Mesendoderm (in vitro differentiated cells): ENCODE data around the gene TBX15.
A peak's percentile ranks its signal among the peaks of the same experiment; 100 is the strongest.

Experiments
- DNase-seq: peaks from one replicate; pipeline ENCODE4 v3.0.0; 2013
- H2AK5ac ChIP-seq: 2 replicates; pipeline ENCODE4 v1.6.1; 2013; ENCODE audit warnings: low read length, inconsistent platforms
- H2BK120ac ChIP-seq: 2 replicates; pipeline ENCODE4 v1.6.1; 2013; ENCODE audit warnings: low read depth, mild to moderate bottlenecking, low read length, moderate library complexity, mixed read lengths
- H2BK15ac ChIP-seq: replicated peaks from 2 replicates; pipeline ENCODE4 v1.6.1; 2013; ENCODE audit warnings: low read depth, mild to moderate bottlenecking, moderate library complexity
- H2BK5ac ChIP-seq: 2 replicates; pipeline ENCODE4 v1.6.1; 2013; ENCODE audit warnings: low read length, inconsistent platforms
- H3K18ac ChIP-seq: 2 replicates; pipeline ENCODE4 v1.6.1; 2013; ENCODE audit warnings: mild to moderate bottlenecking, low read length, mixed read lengths
- H3K23ac ChIP-seq: one replicate; pipeline ENCODE4 v1.6.1; 2013; ENCODE audit warnings: low read length
- H3K27ac ChIP-seq: 2 replicates; pipeline ENCODE4 v1.5.1; 2013; ENCODE audit warnings: low read depth, mild to moderate bottlenecking, inconsistent platforms, low read length, moderate library complexity
- H3K27me3 ChIP-seq: 2 replicates; pipeline ENCODE4 v1.6.1; 2013; ENCODE audit warnings: low read length, control low read depth, mild to moderate bottlenecking, inconsistent platforms; ENCODE audit not compliant: insufficient read depth, poor library complexity
- H3K36me3 ChIP-seq: 2 replicates; pipeline ENCODE4 v1.6.1; 2013; ENCODE audit warnings: low read length, inconsistent platforms; ENCODE audit not compliant: control insufficient read depth, insufficient read depth
- H3K4ac ChIP-seq: one replicate; pipeline ENCODE4 v1.6.1; 2013; ENCODE audit warnings: low read depth, mild to moderate bottlenecking, low read length, moderate library complexity
- H3K4me1 ChIP-seq: 2 replicates; pipeline ENCODE4 v1.6.1; 2013; ENCODE audit warnings: low read depth, low read length, inconsistent platforms; ENCODE audit not compliant: control insufficient read depth
- H3K4me2 ChIP-seq: 2 replicates; pipeline ENCODE4 v1.6.1; 2013; ENCODE audit warnings: low read length
- H3K4me3 ChIP-seq: 2 replicates; pipeline ENCODE4 v1.5.1; 2013; ENCODE audit warnings: mild to moderate bottlenecking, low read length
- H3K56ac ChIP-seq: one replicate; pipeline ENCODE4 v1.6.1; 2013; ENCODE audit warnings: low read length
- H3K79me1 ChIP-seq: 2 replicates; pipeline ENCODE4 v1.6.1; 2013; ENCODE audit warnings: low read length, inconsistent platforms
- H3K79me2 ChIP-seq: 2 replicates; pipeline ENCODE4 v1.6.1; 2013; ENCODE audit warnings: mild to moderate bottlenecking, low read length; ENCODE audit not compliant: control insufficient read depth, insufficient read depth
- H3K9ac ChIP-seq: 2 replicates; pipeline ENCODE4 v1.6.1; 2013; ENCODE audit warnings: low read length, inconsistent platforms
- H4K5ac ChIP-seq: one replicate; pipeline ENCODE4 v1.6.1; 2013; ENCODE audit warnings: low read length
- H4K8ac ChIP-seq: one replicate; pipeline ENCODE4 v1.6.1; 2013; ENCODE audit warnings: low read depth, mild to moderate bottlenecking, control low read depth, low read length, moderate library complexity
- WGBS: extraction: QIAGEN DNeasy Blood & Tissue Kit; methylation state at CpG from one replicate; pipeline ENCODE4 v1.1.7; 2013; ENCODE audit warnings: low lambda C conversion rate, missing lambda C conversion rate; ENCODE audit not compliant: insufficient coverage; ENCODE audit errors: extremely low coverage; 5-methylcytosine and 5-hydroxymethylcytosine counted together

TBX15 gene

GRCh38 chr1:118927427-118928187 lies 60.5 kb downstream of the TBX15 start:
- Histone ChIP-seq H3K18ac (no peak overlapping the region), H3K36me3 (no peaks in the 10 kb centered on the region), H3K27ac (no peak overlapping the region), H2BK5ac (no peak overlapping the region), H3K4me3 (no peak overlapping the region), H3K56ac (no peak overlapping the region), H3K4ac (no peak overlapping the region), H3K4me2 (no peak overlapping the region), H2AK5ac (no peak overlapping the region), H2BK120ac (no peak overlapping the region), H3K9ac (no peak overlapping the region), H3K79me1 (no peaks in the 10 kb centered on the region), H3K27me3 (no peaks in the 10 kb centered on the region), H3K23ac (no peak overlapping the region), H3K79me2 (no peaks in the 10 kb centered on the region), H3K4me1 (no peaks in the 10 kb centered on the region), H4K5ac (no peak overlapping the region), H2BK15ac (no peak overlapping the region), H4K8ac (no peak overlapping the region)
- WGBS: no CpG with 5 or more reads among the region's 4 CpGs
- DNase-seq: no peak

- no peak overlapping the region for H2AK5ac ChIP-seq
- no peak overlapping the region for H3K56ac ChIP-seq
- no peak overlapping the region for H2BK5ac ChIP-seq
- H3K4me2 ChIP-seq: no peak overlapping the region
- no peak overlapping the region for H3K9ac ChIP-seq
- H3K23ac ChIP-seq: no peak overlapping the region
- no peaks in the 10 kb centered on the region for H3K79me2 ChIP-seq
- no peak overlapping the region for H2BK15ac ChIP-seq
- no peak overlapping the region for H3K27ac ChIP-seq
- H3K79me1 ChIP-seq: no peaks in the 10 kb centered on the region
- no peaks in the 10 kb centered on the region for H3K4me1 ChIP-seq
- no peak overlapping the region for H3K4ac ChIP-seq
- no peak overlapping the region for H3K4me3 ChIP-seq
- H2BK120ac ChIP-seq: no peak overlapping the region
- H4K8ac ChIP-seq: no peak overlapping the region
- no peaks in the 10 kb centered on the region for H3K27me3 ChIP-seq
- H4K5ac ChIP-seq: no peak overlapping the region
- H3K18ac ChIP-seq: no peak overlapping the region
- DNase-seq: no peak
- H3K36me3 ChIP-seq: no peaks in the 10 kb centered on the region
Measured at GRCh38 chr1:118926261-118926660, 61.9 kb downstream of the TBX15 start.

GRCh38 chr1:118925651-118926050 lies 62.5 kb downstream of the TBX15 start:
- Histone ChIP-seq H3K9ac (no peak overlapping the region), H2BK120ac (no peak overlapping the region), H3K27ac (no peak overlapping the region), H3K18ac (no peak overlapping the region), H3K4me2 (no peak overlapping the region), H2AK5ac (no peak overlapping the region), H3K36me3 (no peaks in the 10 kb centered on the region), H3K79me1 (no peaks in the 10 kb centered on the region), H3K4me3 (no peak overlapping the region), H3K4me1 (no peaks in the 10 kb centered on the region), H3K4ac (no peak overlapping the region), H3K79me2 (no peaks in the 10 kb centered on the region), H3K27me3 (no peaks in the 10 kb centered on the region), H2BK15ac (no peak overlapping the region), H4K5ac (no peak overlapping the region), H3K56ac (no peak overlapping the region), H4K8ac (no peak overlapping the region), H2BK5ac (no peak overlapping the region), H3K23ac (no peak overlapping the region)
- WGBS: no CpG with 5 or more reads among the region's 2 CpGs
- DNase-seq: no peak

GRCh38 chr1:118923319-118923718 lies 64.8 kb downstream of the TBX15 start:
- Histone ChIP-seq H3K79me2 (no peaks in the 10 kb centered on the region), H3K9ac (no peak overlapping the region), H3K23ac (no peak overlapping the region), H2AK5ac (no peak overlapping the region), H3K27me3 (no peaks in the 10 kb centered on the region), H3K56ac (no peak overlapping the region), H3K36me3 (no peaks in the 10 kb centered on the region), H3K18ac (no peak overlapping the region), H2BK5ac (no peak overlapping the region), H3K79me1 (no peaks in the 10 kb centered on the region), H4K5ac (no peak overlapping the region), H4K8ac (no peak overlapping the region), H3K4ac (no peak overlapping the region), H2BK15ac (no peak overlapping the region), H3K4me1 (peaks cover 2% of the 10 kb centered on the region), H3K27ac (no peak overlapping the region), H2BK120ac (no peak overlapping the region), H3K4me3 (no peak overlapping the region), H3K4me2 (no peak overlapping the region)
- no CpG with 5 or more reads among the region's 4 CpGs for WGBS
- DNase-seq: no peak

- Histone ChIP-seq H2BK5ac (no peak overlapping the region), H3K4me2 (no peak overlapping the region), H3K79me2 (no peaks in the 10 kb centered on the region), H3K27me3 (no peaks in the 10 kb centered on the region), H3K4ac (no peak overlapping the region), H2BK15ac (no peak overlapping the region), H3K4me1 (peaks cover 2% of the 10 kb centered on the region), H3K36me3 (no peaks in the 10 kb centered on the region), H3K27ac (no peak overlapping the region), H3K56ac (no peak overlapping the region), H3K79me1 (no peaks in the 10 kb centered on the region), H3K23ac (no peak overlapping the region), H3K4me3 (no peak overlapping the region), H4K8ac (no peak overlapping the region), H3K18ac (no peak overlapping the region), H2AK5ac (no peak overlapping the region), H2BK120ac (no peak overlapping the region), H3K9ac (no peak overlapping the region), H4K5ac (no peak overlapping the region)
- no peak for DNase-seq
- WGBS: no CpG with 5 or more reads among the region's 5 CpGs
Measured at GRCh38 chr1:118921994-118922393, 66.1 kb downstream of the TBX15 start.

- H3K27ac ChIP-seq: no peak overlapping the region
- H2BK120ac ChIP-seq: no peak overlapping the region
- H3K36me3 ChIP-seq: no peaks in the 10 kb centered on the region
- no peaks in the 10 kb centered on the region for H3K27me3 ChIP-seq
- H3K18ac ChIP-seq: no peak overlapping the region
- no peak overlapping the region for H3K4ac ChIP-seq
- no peak overlapping the region for H3K9ac ChIP-seq
- no peak overlapping the region for H4K8ac ChIP-seq
- no peak overlapping the region for H3K56ac ChIP-seq
- H2AK5ac ChIP-seq: no peak overlapping the region
- no CpG with 5 or more reads among the region's 4 CpGs for WGBS
- no peak overlapping the region for H2BK15ac ChIP-seq
- H3K79me2 ChIP-seq: no peaks in the 10 kb centered on the region
- peak; percentile 10 for DNase-seq
- H3K4me2 ChIP-seq: no peak overlapping the region
- H2BK5ac ChIP-seq: no peak overlapping the region
- H3K23ac ChIP-seq: no peak overlapping the region
- no peak overlapping the region for H3K4me3 ChIP-seq
- H3K4me1 ChIP-seq: peaks cover 2% of the 10 kb centered on the region
- H4K5ac ChIP-seq: no peak overlapping the region
- no peaks in the 10 kb centered on the region for H3K79me1 ChIP-seq
Measured at GRCh38 chr1:118920124-118920717, 67.9 kb downstream of the TBX15 start.
